ENCODE measurements around the gene PIGQ.

The PIGQ gene

DNA sequence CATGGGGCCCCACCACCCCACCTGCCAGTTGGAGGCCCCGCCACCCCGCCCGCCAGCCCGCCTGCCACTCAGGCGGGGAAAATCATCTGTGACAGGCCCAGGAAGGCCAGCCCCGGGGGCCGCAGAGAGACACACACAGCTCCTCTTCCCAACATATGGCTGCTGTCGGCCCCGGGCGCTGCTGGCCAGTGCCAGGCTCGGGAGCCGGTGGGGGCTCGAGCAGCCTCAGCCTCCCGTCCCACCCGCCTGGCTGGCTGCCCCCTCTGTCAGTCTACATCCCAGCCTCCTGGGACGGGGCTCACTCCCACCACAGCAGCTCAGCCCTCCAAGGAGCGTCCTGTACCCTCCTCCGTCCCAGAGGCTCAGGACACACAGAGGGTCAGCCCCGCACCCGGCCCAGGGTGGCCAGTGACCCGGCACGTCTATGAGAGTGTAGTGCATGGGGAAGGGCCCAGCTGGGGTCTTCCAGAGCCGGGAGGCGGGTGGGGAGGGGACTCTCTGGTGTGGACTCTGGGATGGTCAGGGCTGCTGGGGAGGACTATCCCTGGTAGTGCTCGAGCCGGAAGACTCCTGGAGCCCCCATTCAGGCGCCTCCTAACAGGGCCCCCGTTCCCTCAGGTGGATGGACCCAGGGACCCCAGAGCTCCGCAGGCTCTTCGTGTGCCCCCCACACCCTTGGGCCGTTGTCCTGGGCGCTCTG is 13.1 kb upstream of the PIGQ start:
- DNase-seq, result no peak

- no peak for DNase-seq
Observed at GRCh38 chr16:557463-558297, 12.1 kb upstream of the PIGQ start.

DNA sequence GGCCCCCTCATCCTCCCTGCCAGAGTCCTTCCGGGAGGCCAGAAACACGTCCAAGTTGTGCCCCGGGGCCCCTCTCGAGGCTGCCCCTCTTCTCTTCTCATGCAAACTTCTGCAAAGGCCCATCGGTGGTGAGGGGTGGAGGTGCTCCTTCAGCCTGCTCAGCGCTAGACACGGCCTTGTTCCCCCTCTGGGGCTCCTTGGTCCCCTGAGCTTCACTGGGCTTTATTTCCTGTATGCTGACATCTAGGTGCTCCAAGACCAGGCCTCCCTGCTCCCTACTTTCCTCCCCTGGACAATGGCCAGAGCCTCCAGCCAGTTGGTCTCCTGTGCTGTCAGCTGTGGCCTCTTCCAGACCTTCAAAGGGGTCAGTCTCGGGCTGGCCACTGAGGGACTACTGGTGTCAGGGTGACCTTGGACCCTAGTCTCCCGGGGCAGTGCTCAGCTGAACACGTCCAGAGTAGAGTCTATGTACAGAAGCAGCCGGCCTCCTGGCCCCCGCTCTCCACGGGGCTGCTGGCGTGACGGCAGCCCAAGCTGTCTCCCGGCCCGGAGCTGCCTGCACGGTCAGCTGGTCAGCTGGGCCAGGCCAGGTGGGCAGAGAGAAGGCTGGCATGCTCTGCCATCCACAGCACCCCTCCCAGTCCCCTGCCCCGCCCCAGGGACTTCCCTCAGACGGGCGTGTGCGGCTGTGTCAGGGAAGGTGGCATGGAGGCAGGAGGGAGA is 11.3 kb upstream of the PIGQ start:
- DNase-seq, result no peak

DNA sequence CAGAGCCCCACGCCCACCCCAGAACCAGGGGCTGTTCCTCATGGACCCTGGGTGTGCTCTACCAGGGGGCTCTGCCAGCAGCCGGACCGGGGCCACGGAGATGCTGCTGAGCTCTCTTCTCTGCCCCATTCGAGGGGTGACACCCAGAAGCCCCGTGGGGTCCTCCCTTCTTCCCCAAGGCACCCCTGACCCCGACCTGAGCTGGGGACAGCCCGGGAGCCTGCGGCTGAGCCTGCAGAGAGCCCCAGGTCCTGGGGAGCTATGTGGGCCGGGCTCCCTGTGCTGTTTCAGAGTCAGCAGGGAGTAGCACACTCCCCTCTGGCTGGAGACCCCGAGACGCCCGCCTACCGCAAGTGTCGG is 10.8 kb upstream of the PIGQ start:
- DNase-seq, result no peak

DNA sequence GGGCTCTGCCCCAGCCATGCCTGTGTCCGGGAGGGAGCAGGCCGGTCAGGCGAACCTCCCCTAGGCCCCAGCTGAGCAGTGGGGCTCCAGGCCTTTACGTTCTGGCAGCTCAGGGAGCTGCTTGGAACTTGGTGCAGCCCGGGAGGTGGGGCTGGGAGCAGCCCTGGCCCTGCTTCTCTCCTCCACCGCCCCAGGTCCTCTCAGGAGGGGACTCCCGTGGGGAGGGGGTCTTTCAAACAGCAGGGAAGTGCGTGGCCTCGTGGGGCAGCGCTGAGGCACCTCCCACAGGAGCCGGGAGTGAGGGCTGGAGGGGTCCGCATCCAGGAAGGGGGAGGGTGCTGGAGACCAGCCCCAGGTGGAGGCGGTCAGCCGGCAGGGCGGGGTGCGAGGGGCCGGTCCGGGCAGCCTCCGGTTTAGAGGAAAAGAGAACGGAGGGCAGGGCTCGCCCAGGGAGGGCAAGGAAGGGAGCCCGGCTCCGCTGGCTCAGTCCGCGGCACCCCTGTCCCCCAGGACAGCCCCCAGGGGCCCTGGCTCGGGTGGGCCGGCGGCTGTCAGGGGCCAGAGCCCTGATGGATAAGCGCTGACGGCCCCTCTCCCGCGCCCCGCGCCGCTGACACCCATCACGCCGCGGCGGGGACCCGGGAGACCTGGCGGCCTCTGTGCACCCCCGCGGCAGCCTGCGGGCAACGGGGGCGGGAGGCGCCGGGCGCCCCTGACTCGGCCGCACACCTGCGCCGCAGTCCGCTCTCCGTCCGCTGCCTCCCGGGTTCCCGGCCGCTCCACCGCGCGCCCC is 10.2 kb upstream of the PIGQ start:
- DNase-seq, result no peak

DNA sequence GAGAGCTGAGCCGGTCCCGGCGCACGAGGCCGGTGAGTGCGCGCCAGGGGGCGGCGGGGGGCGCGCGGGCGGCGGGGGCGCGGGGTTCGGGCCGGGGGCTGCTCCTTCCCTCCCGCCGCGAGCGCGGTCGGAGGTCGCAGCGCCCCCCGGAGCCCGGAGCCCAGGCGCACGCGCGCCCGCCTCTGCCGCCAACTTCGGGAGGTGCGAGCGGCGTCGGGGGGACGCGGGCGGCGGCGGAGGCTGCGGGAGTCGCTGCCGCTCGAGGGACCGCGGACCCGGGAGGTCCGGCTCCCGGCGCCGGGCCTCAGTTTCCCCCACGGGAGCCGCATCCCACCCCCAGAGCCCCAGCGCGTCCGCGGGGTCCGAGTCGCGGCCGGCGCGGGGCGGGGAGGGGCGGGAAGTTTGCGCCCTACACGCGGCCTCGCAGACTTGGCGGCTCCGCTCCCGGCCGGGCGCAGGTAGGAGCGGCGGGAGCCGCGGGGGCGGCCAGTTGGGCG is 9.5 kb upstream of the PIGQ start, which contains the start of gene PRR35:
Gene PRR35, plus strand, starts transcription at position 191 of the 497 bp plus-strand sequence. CDS start 2,901 bp downstream, outside the sequence.
- no peak for DNase-seq

- no peak for DNase-seq
Observed at GRCh38 chr16:560701-561412, 8.9 kb upstream of the PIGQ start.

DNA sequence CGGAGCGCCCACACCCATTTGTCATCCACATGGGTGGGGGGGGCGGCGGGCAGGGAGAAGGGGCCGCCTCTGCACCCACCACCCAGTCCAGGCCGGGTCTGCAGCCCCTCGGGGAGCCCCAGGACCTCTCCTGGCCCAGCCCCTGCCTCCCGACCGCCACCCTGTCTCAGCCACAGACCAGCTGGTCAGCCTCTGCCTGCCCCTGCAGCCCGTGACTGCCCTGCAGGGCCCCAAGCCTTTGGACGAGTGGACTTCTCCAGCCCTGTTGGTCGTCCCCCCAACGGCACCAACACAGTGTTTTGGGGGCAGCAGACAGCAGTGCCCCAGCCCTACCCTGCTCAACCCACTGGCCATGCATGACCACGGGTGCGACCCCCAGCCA is 8.4 kb upstream of the PIGQ start:
- DNase-seq, result no peak

- no peak for DNase-seq
Observed at GRCh38 chr16:561957-562938, 7.5 kb upstream of the PIGQ start.

- DNase-seq, result no peak
Observed at GRCh38 chr16:563072-563644, 6.6 kb upstream of the PIGQ start.

- DNase-seq, result no peak
Observed at GRCh38 chr16:564690-565418, 4.9 kb upstream of the PIGQ start.

- DNase-seq, result no peak
Observed at GRCh38 chr16:565419-566330, 4.1 kb upstream of the PIGQ start.

- DNase-seq, result peak; percentile 65
Observed at GRCh38 chr16:566475-567372, 3.0 kb upstream of the PIGQ start, which contains the start of gene NHLRC4. Gene NHLRC4, plus strand, starts transcription at chr16:567005. Its CDS starts 1,043 bp downstream, at chr16:568048.

- DNase-seq, result no peak
Observed at GRCh38 chr16:567373-568256, 2.2 kb upstream of the PIGQ start.

DNA sequence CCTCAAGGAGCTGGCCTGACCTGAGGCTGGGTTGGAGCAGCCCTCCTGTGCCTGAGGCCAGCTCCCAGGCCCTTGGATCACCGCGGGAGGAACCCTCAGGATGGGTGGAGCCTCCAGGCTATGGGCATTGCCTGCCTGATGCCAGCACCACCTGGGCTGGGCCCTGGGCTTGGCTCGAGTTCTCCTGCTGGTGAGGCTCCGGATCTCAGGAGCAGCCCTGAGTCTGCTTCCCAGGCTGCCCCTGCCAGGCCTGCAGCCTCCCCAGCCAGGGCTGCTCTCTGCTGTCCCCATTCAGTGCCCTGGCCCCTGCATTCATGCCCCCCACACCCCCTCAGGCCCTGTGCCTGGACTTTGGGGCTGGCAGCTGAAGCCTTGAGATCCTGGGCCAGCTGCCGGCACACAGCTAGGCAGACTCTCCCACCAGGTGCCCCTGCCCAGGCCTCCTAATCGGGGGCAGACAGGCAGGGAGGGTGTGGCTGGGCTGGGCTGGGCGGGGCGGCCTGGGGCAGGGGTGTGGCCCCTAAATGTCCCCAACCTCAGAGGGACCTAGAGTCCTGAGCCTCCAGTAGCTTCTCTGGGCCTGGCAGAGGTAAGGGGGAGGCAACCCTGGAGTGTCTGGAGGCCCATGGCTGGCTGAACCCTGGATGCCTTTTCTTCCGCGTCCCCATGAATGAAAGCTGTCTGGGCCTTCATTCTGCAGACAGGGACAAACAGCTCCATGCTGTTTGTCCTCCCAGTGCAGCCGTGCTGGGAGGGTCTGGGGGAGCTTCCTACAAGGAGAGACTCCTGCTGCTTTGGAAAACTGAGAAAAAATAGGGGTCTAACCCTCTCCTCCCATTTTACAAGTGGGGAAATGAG is 1.1 kb upstream of the PIGQ start:
- no peak for DNase-seq
